Prostate gland (tissue), 2 donors: Measurements from ENCODE around the gene FAM120B.

Experiments
- POLR2A ChIP-seq: fragments of 450-650 bp; IDR thresholded peaks from one replicate; pipeline ENCODE4 v1.6.1; 2016; ENCODE audit warnings: antibody characterized with exemption, mild to moderate bottlenecking
- TF ChIP-seq, protein P1 (sequence below), 4 experiments: fragments of 200-600 bp in 2 of 4; fragments of 450-650 bp in 2 of 4; sonication (generic) in 2 of 4; IDR thresholded peaks; 1 replicate in 3 of 4; 2 replicates in 1 of 4; pipeline ENCODE4 v1.5.1; 2016 to 2019; ENCODE audit warnings: antibody characterized with exemption in 4 of 4, mild to moderate bottlenecking in 2 of 4, moderate library complexity in 2 of 4

DNA sequence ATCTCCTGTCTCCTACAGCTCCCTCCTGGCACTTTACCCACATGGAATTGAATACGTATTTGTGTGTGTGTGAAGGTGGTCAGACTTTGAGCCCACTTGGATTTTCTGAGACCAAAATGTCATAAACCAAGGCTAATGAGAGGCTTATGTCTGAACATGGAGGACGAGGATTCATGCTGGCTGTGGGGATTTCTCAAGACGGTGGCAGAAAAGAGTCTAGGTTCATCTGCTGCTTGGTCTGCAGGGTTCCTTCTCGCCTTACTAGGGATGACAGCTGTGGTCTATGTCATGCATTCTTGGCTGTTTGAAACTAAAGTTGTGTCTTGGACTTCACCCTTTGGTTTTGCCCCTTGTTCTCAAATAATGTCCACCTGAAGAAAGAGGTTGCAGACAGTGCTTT lies 58.6 kb downstream of the FAM120B start:
- TF ChIP-seq, protein P1, sequence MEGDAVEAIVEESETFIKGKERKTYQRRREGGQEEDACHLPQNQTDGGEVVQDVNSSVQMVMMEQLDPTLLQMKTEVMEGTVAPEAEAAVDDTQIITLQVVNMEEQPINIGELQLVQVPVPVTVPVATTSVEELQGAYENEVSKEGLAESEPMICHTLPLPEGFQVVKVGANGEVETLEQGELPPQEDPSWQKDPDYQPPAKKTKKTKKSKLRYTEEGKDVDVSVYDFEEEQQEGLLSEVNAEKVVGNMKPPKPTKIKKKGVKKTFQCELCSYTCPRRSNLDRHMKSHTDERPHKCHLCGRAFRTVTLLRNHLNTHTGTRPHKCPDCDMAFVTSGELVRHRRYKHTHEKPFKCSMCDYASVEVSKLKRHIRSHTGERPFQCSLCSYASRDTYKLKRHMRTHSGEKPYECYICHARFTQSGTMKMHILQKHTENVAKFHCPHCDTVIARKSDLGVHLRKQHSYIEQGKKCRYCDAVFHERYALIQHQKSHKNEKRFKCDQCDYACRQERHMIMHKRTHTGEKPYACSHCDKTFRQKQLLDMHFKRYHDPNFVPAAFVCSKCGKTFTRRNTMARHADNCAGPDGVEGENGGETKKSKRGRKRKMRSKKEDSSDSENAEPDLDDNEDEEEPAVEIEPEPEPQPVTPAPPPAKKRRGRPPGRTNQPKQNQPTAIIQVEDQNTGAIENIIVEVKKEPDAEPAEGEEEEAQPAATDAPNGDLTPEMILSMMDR (IDR thresholded peaks at IDR 0.05) = no peak
- TF ChIP-seq POLR2A = no peak
